ENCODE measurements around the gene PRPH.

The PRPH gene

DNA sequence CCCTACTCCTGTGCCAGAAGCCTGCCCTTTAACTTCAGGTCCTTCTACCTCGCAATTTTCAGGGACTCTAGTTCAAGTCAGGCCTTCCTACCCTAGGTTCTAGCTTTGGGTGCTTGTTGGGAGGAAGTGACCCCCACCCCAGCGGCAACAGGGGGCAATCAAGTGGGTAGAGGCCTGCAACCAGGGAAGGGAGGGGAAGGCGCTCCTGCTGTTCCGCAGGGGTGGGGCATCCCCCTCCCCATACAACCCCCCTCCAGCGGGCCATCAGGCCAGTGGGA, 204 bp upstream of the PRPH start:
- H3K4me3 ChIP-seq (ENCODE audit: insufficient read depth, low read length, poor library complexity, severe bottlenecking), result no peak overlapping the region
- H3K9me2 ChIP-seq (replicated peaks; ENCODE audit: insufficient read depth, low read length), result no peaks in the 10 kb centered on the region
- no peaks in the 10 kb centered on the region for H3K36me3 ChIP-seq (ENCODE audit: low read length)
- H3K4me2 ChIP-seq (ENCODE audit: low read depth, low read length, poor library complexity, severe bottlenecking), result no peak overlapping the region
- H3K9ac ChIP-seq (ENCODE audit: low read length), result no peak overlapping the region
- no peaks in the 10 kb centered on the region for H3K27me3 ChIP-seq (ENCODE audit: low read length)
- no peak overlapping the region for H2AFZ ChIP-seq (ENCODE audit: low read depth, low read length, severe bottlenecking)
- no peaks in the 10 kb centered on the region for H4K20me1 ChIP-seq (ENCODE audit: low read depth, low read length)
- no peak overlapping the region for H3K27ac ChIP-seq (ENCODE audit: low read depth, low read length)
- no peaks in the 10 kb centered on the region for H3K79me2 ChIP-seq (ENCODE audit: insufficient read depth, low read length)
- no peaks in the 10 kb centered on the region for H3F3A ChIP-seq (ENCODE audit: insufficient read depth)
- no peaks in the 10 kb centered on the region for H3K9me3 ChIP-seq (ENCODE audit: insufficient read depth, low read length)
- TF ChIP-seq EZH2phosphoT487 (conservative IDR thresholded peaks at IDR 0.05; ENCODE audit: low read length), result no peak
- TF ChIP-seq, protein P1, sequence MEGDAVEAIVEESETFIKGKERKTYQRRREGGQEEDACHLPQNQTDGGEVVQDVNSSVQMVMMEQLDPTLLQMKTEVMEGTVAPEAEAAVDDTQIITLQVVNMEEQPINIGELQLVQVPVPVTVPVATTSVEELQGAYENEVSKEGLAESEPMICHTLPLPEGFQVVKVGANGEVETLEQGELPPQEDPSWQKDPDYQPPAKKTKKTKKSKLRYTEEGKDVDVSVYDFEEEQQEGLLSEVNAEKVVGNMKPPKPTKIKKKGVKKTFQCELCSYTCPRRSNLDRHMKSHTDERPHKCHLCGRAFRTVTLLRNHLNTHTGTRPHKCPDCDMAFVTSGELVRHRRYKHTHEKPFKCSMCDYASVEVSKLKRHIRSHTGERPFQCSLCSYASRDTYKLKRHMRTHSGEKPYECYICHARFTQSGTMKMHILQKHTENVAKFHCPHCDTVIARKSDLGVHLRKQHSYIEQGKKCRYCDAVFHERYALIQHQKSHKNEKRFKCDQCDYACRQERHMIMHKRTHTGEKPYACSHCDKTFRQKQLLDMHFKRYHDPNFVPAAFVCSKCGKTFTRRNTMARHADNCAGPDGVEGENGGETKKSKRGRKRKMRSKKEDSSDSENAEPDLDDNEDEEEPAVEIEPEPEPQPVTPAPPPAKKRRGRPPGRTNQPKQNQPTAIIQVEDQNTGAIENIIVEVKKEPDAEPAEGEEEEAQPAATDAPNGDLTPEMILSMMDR (IDR thresholded peaks at IDR 0.05; ENCODE audit: insufficient read depth, low read length, poor library complexity, severe bottlenecking), result no peak

DNA sequence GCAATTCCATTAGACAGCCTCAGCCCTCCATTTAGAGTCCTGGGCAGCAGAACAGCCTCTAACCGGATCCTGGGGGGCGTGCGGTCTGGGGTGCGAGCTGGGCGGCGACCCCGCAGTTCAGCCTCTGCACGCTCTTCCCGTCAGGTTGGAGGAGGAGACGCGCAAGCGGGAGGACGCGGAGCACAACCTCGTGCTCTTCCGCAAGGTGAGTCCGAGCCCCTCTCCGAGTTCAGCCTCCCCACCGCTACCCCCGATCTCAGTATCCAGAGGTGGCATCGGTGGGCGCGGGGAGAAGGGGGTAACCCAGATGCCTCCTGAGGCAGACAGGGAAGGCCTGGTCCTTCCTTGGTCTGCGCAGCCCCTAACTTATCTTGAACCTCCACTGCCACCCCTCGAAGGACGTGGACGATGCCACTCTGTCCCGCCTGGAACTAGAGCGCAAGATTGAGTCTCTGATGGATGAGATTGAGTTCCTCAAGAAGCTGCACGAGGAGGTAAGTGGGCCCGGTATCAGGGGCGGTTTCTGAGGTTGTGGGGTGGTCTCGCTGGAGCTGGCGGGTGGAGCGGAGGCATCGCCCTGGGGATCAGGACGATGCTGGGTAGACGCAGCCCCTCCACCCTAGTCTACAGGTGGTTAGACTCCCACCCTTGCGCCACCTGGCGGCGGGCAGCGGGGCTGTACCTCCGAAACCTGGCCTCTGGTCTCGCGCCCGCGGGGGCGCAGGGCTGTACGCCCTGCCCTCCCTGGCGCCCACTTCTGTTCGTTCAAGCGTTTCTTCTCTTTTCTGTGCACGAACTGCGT, 1.3 kb downstream of the PRPH start:
- Histone ChIP-seq H3K27ac (ENCODE audit: low read depth, low read length) (no peak overlapping the region), H3K9me2 (replicated peaks; ENCODE audit: insufficient read depth, low read length) (no peaks in the 10 kb centered on the region), H3K4me2 (ENCODE audit: low read depth, low read length, poor library complexity, severe bottlenecking) (peak overlapping the region; percentile 68), H3K79me2 (ENCODE audit: insufficient read depth, low read length) (no peaks in the 10 kb centered on the region), H3K9ac (ENCODE audit: low read length) (peak overlapping the region; percentile 37), H3K27me3 (ENCODE audit: low read length) (no peaks in the 10 kb centered on the region), H2AFZ (ENCODE audit: low read depth, low read length, severe bottlenecking) (peak overlapping the region; percentile 71), H4K20me1 (ENCODE audit: low read depth, low read length) (no peaks in the 10 kb centered on the region), H3K36me3 (ENCODE audit: low read length) (no peaks in the 10 kb centered on the region), H3F3A (ENCODE audit: insufficient read depth) (no peaks in the 10 kb centered on the region), H3K9me3 (ENCODE audit: insufficient read depth, low read length) (no peaks in the 10 kb centered on the region), H3K4me3 (ENCODE audit: insufficient read depth, low read length, poor library complexity, severe bottlenecking) (peak overlapping the region; percentile 49)
- TF ChIP-seq, protein P1 (IDR thresholded peaks at IDR 0.05; ENCODE audit: insufficient read depth, low read length, poor library complexity, severe bottlenecking), result peak; percentile 88
- TF ChIP-seq EZH2phosphoT487 (conservative IDR thresholded peaks at IDR 0.05; ENCODE audit: low read length), result no peak

DNA sequence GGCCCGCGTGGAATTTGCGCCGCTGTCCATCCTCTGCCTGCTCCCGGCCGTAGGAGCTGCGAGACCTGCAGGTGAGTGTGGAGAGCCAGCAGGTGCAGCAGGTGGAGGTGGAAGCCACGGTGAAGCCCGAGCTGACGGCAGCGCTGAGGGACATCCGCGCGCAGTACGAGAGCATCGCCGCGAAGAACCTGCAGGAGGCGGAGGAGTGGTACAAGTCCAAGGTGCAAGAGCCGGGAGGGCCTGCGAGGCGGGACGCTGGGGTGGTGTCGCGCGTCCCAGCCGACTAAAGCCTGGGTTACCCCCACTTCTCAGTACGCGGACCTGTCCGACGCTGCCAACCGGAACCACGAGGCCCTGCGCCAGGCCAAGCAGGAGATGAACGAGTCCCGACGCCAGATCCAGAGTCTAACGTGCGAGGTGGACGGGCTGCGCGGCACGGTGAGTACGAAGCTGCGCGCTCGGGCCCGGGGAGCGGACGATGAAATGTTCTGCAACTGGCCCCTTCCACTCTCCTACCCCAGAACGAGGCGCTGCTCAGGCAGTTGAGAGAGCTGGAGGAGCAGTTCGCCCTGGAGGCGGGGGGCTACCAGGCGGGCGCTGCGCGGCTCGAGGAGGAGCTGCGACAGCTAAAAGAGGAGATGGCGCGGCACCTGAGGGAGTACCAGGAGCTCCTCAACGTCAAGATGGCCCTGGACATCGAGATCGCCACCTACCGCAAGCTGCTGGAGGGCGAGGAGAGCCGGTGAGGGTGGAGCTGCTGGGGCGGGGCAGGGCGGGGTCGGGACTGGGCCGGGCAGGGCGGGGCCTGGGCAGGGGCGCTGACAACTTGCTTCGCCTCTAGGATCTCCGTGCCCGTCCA, 2.1 kb downstream of the PRPH start:
- Histone ChIP-seq H2AFZ (ENCODE audit: low read depth, low read length, severe bottlenecking) (peak overlapping the region; percentile 71), H3K36me3 (ENCODE audit: low read length) (no peaks in the 10 kb centered on the region), H3K9me3 (ENCODE audit: insufficient read depth, low read length) (no peaks in the 10 kb centered on the region), H3K9ac (ENCODE audit: low read length) (peak overlapping the region; percentile 37), H3F3A (ENCODE audit: insufficient read depth) (no peaks in the 10 kb centered on the region), H4K20me1 (ENCODE audit: low read depth, low read length) (no peaks in the 10 kb centered on the region), H3K27me3 (ENCODE audit: low read length) (no peaks in the 10 kb centered on the region), H3K79me2 (ENCODE audit: insufficient read depth, low read length) (no peaks in the 10 kb centered on the region), H3K4me3 (ENCODE audit: insufficient read depth, low read length, poor library complexity, severe bottlenecking) (peak overlapping the region; percentile 49), H3K9me2 (replicated peaks; ENCODE audit: insufficient read depth, low read length) (no peaks in the 10 kb centered on the region), H3K27ac (ENCODE audit: low read depth, low read length) (no peak overlapping the region), H3K4me2 (ENCODE audit: low read depth, low read length, poor library complexity, severe bottlenecking) (peak overlapping the region; percentile 68)
- TF ChIP-seq EZH2phosphoT487 (conservative IDR thresholded peaks at IDR 0.05; ENCODE audit: low read length), result no peak
- TF ChIP-seq, protein P1 (IDR thresholded peaks at IDR 0.05; ENCODE audit: insufficient read depth, low read length, poor library complexity, severe bottlenecking), result peak; percentile 34
